Brain microvascular endothelial cell (primary cell): ENCODE data around the gene LANCL1.
"Not testable (repeated sequence)": the region's sequence is repeated elsewhere in the genome, so short reads cannot be mapped to it uniquely, and the experiment has no call there.

ENCODE experiments used
- DNase-seq: peaks from one replicate; pipeline ENCODE4 v3.0.0-alpha.2; 2020
- H3K27ac ChIP-seq: fragments of 250-450 bp; sonication (Bioruptor Pico); 2 replicates; pipeline ENCODE4 v1.5.1; 2020; ENCODE audit warnings: mild to moderate bottlenecking, moderate library complexity
- H3K27me3 ChIP-seq: fragments of 250-450 bp; sonication (Bioruptor Pico); replicated peaks from 2 replicates; pipeline ENCODE4 v1.5.1; 2020; ENCODE audit warnings: mild to moderate bottlenecking
- H3K36me3 ChIP-seq: fragments of 250-450 bp; sonication (Bioruptor Pico); replicated peaks from 2 replicates; pipeline ENCODE4 v1.5.1; 2020; ENCODE audit warnings: mild to moderate bottlenecking
- H3K4me3 ChIP-seq: 2 replicates; pipeline ENCODE4 v1.5.1; 2011; ENCODE audit warnings: low read depth, mild to moderate bottlenecking, control low read depth, low read length, moderate library complexity
- in situ Hi-C: cut with HindIII; loops from 2 replicates; pipeline ENCODE4 v1.10.0; 2017; ENCODE audit warnings: low sequenced_read_pairs, low pct_ligation_motif_present
- TF ChIP-seq, protein P1 (sequence below): IDR thresholded peaks from 2 replicates; pipeline ENCODE4 v1.5.1; 2011; ENCODE audit warnings: low read depth, mild to moderate bottlenecking, moderate library complexity, low read length, control low read depth, inconsistent platforms; ENCODE audit errors: missing control alignments

Gene LANCL1

GRCh38 chr2:210458395-210458794, 18.2 kb downstream of the LANCL1 start:
- in situ Hi-C loops, result no loop called here
- TF ChIP-seq, protein P1, sequence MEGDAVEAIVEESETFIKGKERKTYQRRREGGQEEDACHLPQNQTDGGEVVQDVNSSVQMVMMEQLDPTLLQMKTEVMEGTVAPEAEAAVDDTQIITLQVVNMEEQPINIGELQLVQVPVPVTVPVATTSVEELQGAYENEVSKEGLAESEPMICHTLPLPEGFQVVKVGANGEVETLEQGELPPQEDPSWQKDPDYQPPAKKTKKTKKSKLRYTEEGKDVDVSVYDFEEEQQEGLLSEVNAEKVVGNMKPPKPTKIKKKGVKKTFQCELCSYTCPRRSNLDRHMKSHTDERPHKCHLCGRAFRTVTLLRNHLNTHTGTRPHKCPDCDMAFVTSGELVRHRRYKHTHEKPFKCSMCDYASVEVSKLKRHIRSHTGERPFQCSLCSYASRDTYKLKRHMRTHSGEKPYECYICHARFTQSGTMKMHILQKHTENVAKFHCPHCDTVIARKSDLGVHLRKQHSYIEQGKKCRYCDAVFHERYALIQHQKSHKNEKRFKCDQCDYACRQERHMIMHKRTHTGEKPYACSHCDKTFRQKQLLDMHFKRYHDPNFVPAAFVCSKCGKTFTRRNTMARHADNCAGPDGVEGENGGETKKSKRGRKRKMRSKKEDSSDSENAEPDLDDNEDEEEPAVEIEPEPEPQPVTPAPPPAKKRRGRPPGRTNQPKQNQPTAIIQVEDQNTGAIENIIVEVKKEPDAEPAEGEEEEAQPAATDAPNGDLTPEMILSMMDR, result no peak
- Histone ChIP-seq H3K36me3 (peaks cover 7% of the 10 kb centered on the region), H3K4me3 (no peak overlapping the region), H3K27me3 (no peaks in the 10 kb centered on the region), H3K27ac (no peak overlapping the region)
- no peak for DNase-seq

DNA sequence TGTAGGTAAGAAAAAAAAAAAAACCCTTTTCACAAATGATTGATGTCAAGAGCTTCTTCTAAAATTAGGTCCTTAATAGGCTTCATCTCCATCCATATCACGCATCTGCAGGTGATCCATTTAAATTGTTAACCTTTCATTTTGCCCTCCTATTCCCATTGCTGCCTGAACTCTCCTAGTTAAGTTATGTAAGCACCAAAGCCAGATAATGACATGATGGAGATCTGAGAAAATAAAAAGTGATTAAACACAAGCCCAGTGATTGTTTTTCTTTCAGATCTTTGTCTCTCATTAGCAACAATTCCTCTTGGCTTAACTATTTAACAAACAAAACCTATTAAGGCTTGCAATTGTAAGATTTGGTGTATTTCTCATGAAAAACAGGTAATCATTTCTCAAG, 20.0 kb downstream of the LANCL1 start:
- Histone ChIP-seq H3K36me3 (peaks cover 7% of the 10 kb centered on the region), H3K27ac (no peak overlapping the region), H3K27me3 (no peaks in the 10 kb centered on the region), H3K4me3 (no peak overlapping the region)
- in situ Hi-C loops, result no loop called here
- no peak for DNase-seq
- TF ChIP-seq, protein P1, result no peak

DNA sequence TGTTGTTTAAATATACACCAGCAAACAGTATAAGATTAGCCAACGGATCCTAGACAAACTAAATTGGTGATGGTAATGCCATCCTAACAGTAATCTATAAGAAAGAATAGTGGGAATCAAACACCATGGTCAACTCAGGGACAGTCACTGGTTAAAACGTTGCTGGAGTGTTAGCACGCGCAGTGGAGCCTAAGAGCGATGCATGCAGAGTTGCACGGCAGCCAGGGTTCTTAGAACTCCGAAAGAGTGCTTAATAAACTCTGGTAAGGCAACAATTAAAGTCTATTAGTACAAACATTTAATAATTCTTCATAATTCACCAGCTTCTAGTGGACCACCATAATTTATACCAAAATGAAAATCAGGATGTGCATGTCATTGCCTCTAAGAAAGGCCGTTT, 22.2 kb downstream of the LANCL1 start:
- Histone ChIP-seq H3K36me3 (peaks cover 5% of the 10 kb centered on the region), H3K27ac (no peak overlapping the region), H3K4me3 (no peak overlapping the region), H3K27me3 (no peaks in the 10 kb centered on the region)
- DNase-seq, result no peak
- TF ChIP-seq, protein P1, result no peak
- in situ Hi-C loops, result no loop called here

GRCh38 chr2:210452194-210452593, 24.4 kb downstream of the LANCL1 start:
- Histone ChIP-seq H3K27ac (no peak overlapping the region), H3K4me3 (no peak overlapping the region), H3K27me3 (no peaks in the 10 kb centered on the region), H3K36me3 (peaks cover 4% of the 10 kb centered on the region)
- in situ Hi-C loops, result no loop called here
- no peak for DNase-seq
- TF ChIP-seq, protein P1, result no peak

- in situ Hi-C loops, H3K27me3 ChIP-seq, H3K27ac ChIP-seq, DNase-seq, H3K4me3 ChIP-seq, H3K36me3 ChIP-seq: not testable (repeated sequence)
Measured at GRCh38 chr2:210450942-210451341, 25.6 kb downstream of the LANCL1 start.

- no peak overlapping the region for H3K27ac ChIP-seq
- TF ChIP-seq, protein P1, result no peak
- DNase-seq, result no peak
- H3K4me3 ChIP-seq, result no peak overlapping the region
- no peaks in the 10 kb centered on the region for H3K36me3 ChIP-seq
- in situ Hi-C loops, result no loop called here
- no peaks in the 10 kb centered on the region for H3K27me3 ChIP-seq
Measured at GRCh38 chr2:210445732-210446131, 30.8 kb downstream of the LANCL1 start.
